Neural crest cell (in vitro differentiated cells): ENCODE measurements around the gene ZNF473. TPM values are rescaled to one million over a fixed set of nuclear protein-coding genes. Genes with fewer than 3 reads are reported as not detected.

Source experiments
- DNase-seq: peaks from one replicate; pipeline ENCODE4 v3.0.0; 2021; ENCODE audit warnings: low read depth, mixed read lengths, low spot score
- H3K27ac Mint-ChIP-seq: one replicate; pipeline ENCODE4 v1.8.0; 2021; ENCODE audit warnings: mild to moderate bottlenecking, mixed read lengths; ENCODE audit not compliant: unreplicated experiment
- H3K27me3 Mint-ChIP-seq: 2 replicates; pipeline ENCODE4 v1.8.0; 2021; ENCODE audit warnings: low read depth, mild to moderate bottlenecking, mixed read lengths
- H3K36me3 Mint-ChIP-seq: 2 replicates; pipeline ENCODE4 v1.8.0; 2021; ENCODE audit warnings: low read depth, mild to moderate bottlenecking, mixed read lengths
- H3K4me1 Mint-ChIP-seq: 2 replicates; pipeline ENCODE4 v1.8.0; 2021; ENCODE audit warnings: mixed read lengths
- H3K4me3 Mint-ChIP-seq: one replicate; pipeline ENCODE4 v1.8.0; 2021; ENCODE audit warnings: mild to moderate bottlenecking, mixed read lengths
- H3K9me3 Mint-ChIP-seq: 2 replicates; pipeline ENCODE4 v1.8.0; 2021; ENCODE audit warnings: mixed read lengths
- long read RNA-seq: library from polyadenylated mRNA; unstranded; transcript quantifications from one replicate; pipeline ENCODE4 v2.0.0, GENCODE V29; 2020
- total RNA-seq: library from RNA; stranded (reverse); gene quantifications from 2 replicates; pipeline ENCODE4 v1.2.1, GENCODE V29; 2021
- TF ChIP-seq, protein P1 (sequence below): fragments of 200-600 bp; sonication (generic); conservative IDR thresholded peaks from 2 replicates; pipeline ENCODE4 v1.5.0; 2021; ENCODE audit warnings: antibody characterized with exemption, mild to moderate bottlenecking

ZNF473 gene
- total RNA-seq: 23.3 and 24.5 TPM in 2 replicates
- long read RNA-seq, full-length matches to known transcripts: 28 of 34 reads
- long read RNA-seq, partial matches to known transcripts: 6 of 34 reads
- long read RNA-seq, other reads (novel, unspliced or antisense): 0 of 34 reads

DNA sequence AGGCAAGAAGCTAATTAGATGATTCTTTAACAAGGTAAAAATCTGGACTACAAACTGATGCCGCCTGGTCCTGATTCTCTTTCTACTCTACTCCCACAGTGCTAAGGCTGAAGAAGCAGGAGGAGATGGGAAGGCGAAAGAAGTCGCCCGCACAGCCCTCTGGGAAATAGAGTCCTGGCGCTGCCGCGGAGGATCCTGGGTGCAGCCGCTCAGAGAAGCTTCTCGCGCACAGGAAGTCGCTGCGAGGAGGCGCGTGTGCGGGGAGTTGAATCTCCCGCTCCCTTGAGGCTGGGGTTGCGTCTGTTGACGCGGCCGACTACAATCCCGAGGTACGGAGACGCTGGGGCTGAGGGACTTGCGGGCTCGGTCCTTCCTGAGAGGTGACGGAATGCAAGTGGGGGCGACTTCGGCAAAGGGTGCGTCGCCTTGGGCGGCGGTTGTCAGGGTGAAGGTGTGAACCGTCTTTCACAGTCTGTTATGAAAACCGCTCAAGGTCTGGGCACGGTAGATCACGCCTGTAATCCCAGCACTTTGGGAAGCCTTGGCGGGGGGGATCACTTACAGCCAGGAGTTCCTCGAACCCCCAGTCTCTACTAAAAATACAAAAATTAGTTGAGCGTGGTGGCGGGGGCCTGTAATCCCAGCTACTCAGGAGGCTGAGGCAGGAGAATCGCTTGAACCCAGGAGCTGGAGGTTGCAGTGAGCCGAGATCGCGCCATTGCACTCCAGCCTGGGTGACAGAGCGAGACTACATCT is at the start of gene ZNF473:
Gene ZNF473 (plus strand): TSS at position 212 of the 756 bp plus-strand sequence. CDS start 5,078 bp downstream, outside the sequence.
- Mint-ChIP-seq H3K4me1 (peaks cover 33% of the 10 kb centered on the region), H3K4me3 (peak within 1 kb of the TSS; percentile 98), H3K27me3 (no peaks in the 10 kb centered on the region), H3K27ac (peak within 1 kb of the TSS; percentile 99), H3K9me3 (peaks cover 2% of the 10 kb centered on the region), H3K36me3 (peaks cover 6% of the 10 kb centered on the region)
- peak; percentile 84 for DNase-seq
- TF ChIP-seq, protein P1, sequence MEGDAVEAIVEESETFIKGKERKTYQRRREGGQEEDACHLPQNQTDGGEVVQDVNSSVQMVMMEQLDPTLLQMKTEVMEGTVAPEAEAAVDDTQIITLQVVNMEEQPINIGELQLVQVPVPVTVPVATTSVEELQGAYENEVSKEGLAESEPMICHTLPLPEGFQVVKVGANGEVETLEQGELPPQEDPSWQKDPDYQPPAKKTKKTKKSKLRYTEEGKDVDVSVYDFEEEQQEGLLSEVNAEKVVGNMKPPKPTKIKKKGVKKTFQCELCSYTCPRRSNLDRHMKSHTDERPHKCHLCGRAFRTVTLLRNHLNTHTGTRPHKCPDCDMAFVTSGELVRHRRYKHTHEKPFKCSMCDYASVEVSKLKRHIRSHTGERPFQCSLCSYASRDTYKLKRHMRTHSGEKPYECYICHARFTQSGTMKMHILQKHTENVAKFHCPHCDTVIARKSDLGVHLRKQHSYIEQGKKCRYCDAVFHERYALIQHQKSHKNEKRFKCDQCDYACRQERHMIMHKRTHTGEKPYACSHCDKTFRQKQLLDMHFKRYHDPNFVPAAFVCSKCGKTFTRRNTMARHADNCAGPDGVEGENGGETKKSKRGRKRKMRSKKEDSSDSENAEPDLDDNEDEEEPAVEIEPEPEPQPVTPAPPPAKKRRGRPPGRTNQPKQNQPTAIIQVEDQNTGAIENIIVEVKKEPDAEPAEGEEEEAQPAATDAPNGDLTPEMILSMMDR: no peak

DNA sequence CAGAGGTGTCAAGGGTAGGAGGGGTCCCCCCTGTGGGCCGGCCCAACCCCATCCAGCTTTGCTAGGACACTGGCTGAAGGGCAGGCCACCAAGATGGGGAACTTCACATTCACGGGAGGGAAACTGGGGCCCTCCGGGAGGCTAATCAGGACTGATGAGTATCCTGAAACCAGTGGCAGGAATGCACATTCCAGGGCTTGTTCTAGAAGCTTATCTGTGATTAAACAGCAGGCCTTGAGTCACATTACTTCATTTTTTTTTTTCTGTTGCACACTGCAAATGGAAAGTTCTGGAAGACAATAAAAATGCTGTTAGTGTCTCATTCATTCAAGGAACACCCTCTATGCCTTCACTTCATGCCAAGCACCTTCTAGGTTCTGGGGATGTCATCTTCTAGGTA is 49.3 kb upstream of the ZNF473 start:
- Mint-ChIP-seq H3K4me3 (no peak overlapping the region), H3K36me3 (no peaks in the 10 kb centered on the region), H3K4me1 (no peaks in the 10 kb centered on the region), H3K27me3 (no peaks in the 10 kb centered on the region), H3K9me3 (no peaks in the 10 kb centered on the region), H3K27ac (no peak overlapping the region)
- no peak for DNase-seq
- TF ChIP-seq, protein P1: no peak

DNA sequence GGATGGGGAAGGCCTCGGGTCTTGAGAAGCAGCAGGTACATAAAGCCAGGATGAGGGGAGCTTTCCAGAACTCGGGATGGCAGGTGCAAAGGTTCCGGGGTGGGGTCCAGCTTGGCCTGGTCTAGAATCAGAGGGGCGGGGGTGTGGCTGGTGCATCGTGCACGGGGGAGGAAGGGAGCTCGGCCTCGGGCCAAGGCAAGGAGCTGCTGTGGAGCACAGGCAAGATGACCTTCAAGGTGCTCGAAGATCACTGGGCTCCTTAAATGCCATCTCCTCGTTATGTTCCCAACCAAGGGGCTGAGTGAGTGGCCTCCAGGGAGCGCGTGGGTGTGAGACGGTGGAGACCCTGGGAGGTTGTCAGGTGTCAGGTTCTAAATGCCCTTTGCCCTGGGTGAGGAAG is 48.7 kb upstream of the ZNF473 start:
- H3K9me3 Mint-ChIP-seq: no peaks in the 10 kb centered on the region
- no peaks in the 10 kb centered on the region for H3K27me3 Mint-ChIP-seq
- no peaks in the 10 kb centered on the region for H3K4me1 Mint-ChIP-seq
- DNase-seq: no peak
- TF ChIP-seq, protein P1: no peak
- no peaks in the 10 kb centered on the region for H3K36me3 Mint-ChIP-seq
- no peak overlapping the region for H3K27ac Mint-ChIP-seq
- no peak overlapping the region for H3K4me3 Mint-ChIP-seq

DNA sequence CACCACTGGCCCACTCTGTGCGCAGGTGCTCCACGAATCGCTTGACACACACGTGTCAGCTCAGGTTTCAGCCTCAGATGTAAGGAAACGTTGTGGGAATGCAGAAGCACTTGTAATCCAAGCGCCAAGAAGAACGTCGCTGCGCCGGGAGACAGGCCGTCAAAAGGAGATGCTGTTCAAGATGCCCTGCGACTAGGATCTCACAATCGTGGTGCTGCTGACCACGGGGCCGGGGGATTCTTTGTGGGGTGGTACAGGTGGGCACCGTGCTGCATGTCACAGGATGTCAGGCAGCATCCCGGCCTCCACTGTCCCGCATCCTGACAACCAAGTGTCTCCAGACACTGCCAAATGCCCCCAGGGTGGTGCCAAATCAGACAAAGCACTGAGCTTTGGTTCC is 47.9 kb upstream of the ZNF473 start:
- no peak overlapping the region for H3K4me3 Mint-ChIP-seq
- no peaks in the 10 kb centered on the region for H3K27me3 Mint-ChIP-seq
- no peak for DNase-seq
- no peaks in the 10 kb centered on the region for H3K4me1 Mint-ChIP-seq
- H3K27ac Mint-ChIP-seq: no peak overlapping the region
- H3K36me3 Mint-ChIP-seq: no peaks in the 10 kb centered on the region
- TF ChIP-seq, protein P1: no peak
- no peaks in the 10 kb centered on the region for H3K9me3 Mint-ChIP-seq

DNA sequence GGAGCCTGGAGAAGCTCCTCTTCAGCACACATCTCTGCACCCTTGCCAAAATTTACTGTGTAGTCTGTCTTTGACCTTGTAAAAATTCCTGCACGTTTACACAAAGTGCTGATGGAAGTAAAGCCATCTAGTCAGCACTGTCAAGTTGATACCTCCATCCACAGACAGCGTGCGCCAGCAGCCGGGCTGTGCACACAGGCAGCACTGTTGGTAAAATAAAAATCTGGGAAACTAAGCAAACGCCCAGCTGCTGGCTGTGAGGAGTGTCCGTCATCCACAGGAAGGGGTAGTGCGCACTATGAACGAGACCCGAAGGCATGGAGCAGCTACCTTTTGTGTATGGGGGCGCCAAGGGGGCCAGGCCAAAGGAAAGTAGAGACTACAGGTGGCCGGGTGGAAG is 47.5 kb upstream of the ZNF473 start:
- Mint-ChIP-seq H3K27ac (peak overlapping the region; percentile 81), H3K4me1 (no peaks in the 10 kb centered on the region), H3K4me3 (no peak overlapping the region), H3K27me3 (no peaks in the 10 kb centered on the region), H3K9me3 (no peaks in the 10 kb centered on the region), H3K36me3 (no peaks in the 10 kb centered on the region)
- DNase-seq: no peak
- TF ChIP-seq, protein P1: no peak
